HEK293T (cell line): ENCODE results near the gene FRMD5.

ENCODE experiments used
- ARNT ChIP-seq: fragments of 450-650 bp; IDR thresholded peaks from 2 replicates; pipeline ENCODE4 v1.6.1; 2017; ENCODE audit warnings: mild to moderate bottlenecking
- BHLHE40 ChIP-seq: fragments of 450-650 bp; IDR thresholded peaks from 2 replicates; pipeline ENCODE4 v1.6.1; 2016; ENCODE audit warnings: mild to moderate bottlenecking, moderate library complexity, borderline replicate concordance
- CTBP1 ChIP-seq: fragments of 450-650 bp; IDR thresholded peaks from 2 replicates; pipeline ENCODE4 v1.6.1; 2016; ENCODE audit warnings: borderline replicate concordance
- ELF4 ChIP-seq: fragments of 450-650 bp; IDR thresholded peaks from 2 replicates; pipeline ENCODE4 v1.6.1; 2017; ENCODE audit warnings: antibody characterized with exemption
- FOXA1 ChIP-seq: fragments of 450-650 bp; IDR thresholded peaks from 2 replicates; pipeline ENCODE4 v1.6.1; 2016; ENCODE audit warnings: mild to moderate bottlenecking
- FOXK2 ChIP-seq: fragments of 450-650 bp; IDR thresholded peaks from 2 replicates; pipeline ENCODE4 v1.6.1; 2016; ENCODE audit warnings: mild to moderate bottlenecking
- FOXM1 ChIP-seq: fragments of 450-650 bp; IDR thresholded peaks from 2 replicates; pipeline ENCODE4 v1.6.1; 2017; ENCODE audit warnings: mild to moderate bottlenecking, borderline replicate concordance
- HDGF ChIP-seq: fragments of 450-650 bp; IDR thresholded peaks from 2 replicates; pipeline ENCODE4 v1.6.1; 2017; ENCODE audit warnings: antibody characterized with exemption, borderline replicate concordance
- L3MBTL2 ChIP-seq: fragments of 450-650 bp; conservative IDR thresholded peaks from 2 replicates; pipeline ENCODE4 v1.6.1; 2016; ENCODE audit warnings: mild to moderate bottlenecking
- LEF1 ChIP-seq: fragments of 450-650 bp; IDR thresholded peaks from 2 replicates; pipeline ENCODE4 v1.6.1; 2017; ENCODE audit warnings: mild to moderate bottlenecking, borderline replicate concordance
- NFRKB ChIP-seq: fragments of 450-650 bp; IDR thresholded peaks from 2 replicates; pipeline ENCODE4 v1.6.1; 2016; ENCODE audit warnings: mild to moderate bottlenecking, moderate library complexity
- PKNOX1 ChIP-seq: fragments of 450-650 bp; IDR thresholded peaks from 2 replicates; pipeline ENCODE4 v1.6.1; 2016
- SP1 ChIP-seq: fragments of 450-650 bp; IDR thresholded peaks from 2 replicates; pipeline ENCODE4 v1.6.1; 2017
- SUZ12 ChIP-seq: fragments of 450-650 bp; IDR thresholded peaks from 2 replicates; pipeline ENCODE4 v1.6.1; 2016; ENCODE audit warnings: mild to moderate bottlenecking

DNA sequence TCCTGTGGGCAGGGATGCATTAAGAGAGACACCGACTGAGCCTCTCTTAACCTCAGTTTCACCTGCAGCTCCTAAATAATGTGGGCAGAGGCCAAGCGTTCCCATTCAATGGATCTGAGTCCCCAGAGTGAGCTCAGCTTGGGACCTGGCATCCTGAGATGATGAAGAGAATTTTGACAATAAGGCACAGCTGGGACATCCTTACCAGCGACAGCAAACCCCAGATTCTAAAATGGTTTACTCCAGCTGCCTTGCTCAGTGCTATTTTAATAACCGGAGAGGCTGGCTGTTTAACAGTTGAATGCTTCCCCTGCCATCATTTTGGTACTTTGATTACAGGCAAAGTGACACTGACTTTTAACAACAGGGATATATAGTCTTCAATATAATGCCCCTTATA, 244.5 kb downstream of the FRMD5 start:
- TF ChIP-seq SUZ12 (no peak), BHLHE40 (no peak), SP1 (no peak), FOXK2 (no peak), HDGF (no peak), PKNOX1 (no peak), FOXA1 (no peak), ARNT (no peak), ELF4 (no peak), FOXM1 (no peak), LEF1 (no peak), CTBP1 (no peak), L3MBTL2 (no peak), NFRKB (no peak)
